ENCODE data around the gene SMCO1. TPM values are rescaled to one million over a fixed set of nuclear protein-coding genes. Genes with fewer than 3 reads are reported as not detected.
A peak's percentile ranks its signal among the peaks of the same experiment; 100 is the strongest.
"Not testable (repeated sequence)": the region's sequence is repeated elsewhere in the genome, so short reads cannot be mapped to it uniquely, and the experiment has no call there.

The SMCO1 gene
- total RNA-seq, 4 donors from 2014 or later: not detected

- DNase-seq (ENCODE audit: low spot score) (no peak), ATAC-seq (ENCODE audit: low FRiP score) (no peak)
- no peak for TF ChIP-seq CTCF (IDR thresholded peaks at IDR 0.05)
These were observed 4.6 kb upstream of the SMCO1 start for GRCh38 chr3:196519718-196520082.

GRCh38 chr3:196518966-196519717 is 4.0 kb upstream of the SMCO1 start:
- TF ChIP-seq CTCF (IDR thresholded peaks at IDR 0.05): peak in 1 of 3 donors; percentile 33
- ATAC-seq (ENCODE audit: low FRiP score) (no peak), DNase-seq (ENCODE audit: low spot score) (no peak)

GRCh38 chr3:196517919-196518318 is 2.8 kb upstream of the SMCO1 start:
- ATAC-seq (ENCODE audit: low FRiP score) (no peak), DNase-seq (ENCODE audit: low spot score) (no peak)
- no peak for TF ChIP-seq CTCF (IDR thresholded peaks at IDR 0.05)

GRCh38 chr3:196517162-196517800 is 2.1 kb upstream of the SMCO1 start:
- no peak for TF ChIP-seq CTCF (IDR thresholded peaks at IDR 0.05)
- ATAC-seq (ENCODE audit: low FRiP score) (no peak), DNase-seq (ENCODE audit: low spot score) (no peak)

- no peak for DNase-seq (ENCODE audit: low spot score)
- no peak for TF ChIP-seq CTCF (IDR thresholded peaks at IDR 0.05)
- ATAC-seq (ENCODE audit: low FRiP score): no peak
These were observed 813 bp downstream of the SMCO1 start for GRCh38 chr3:196514350-196514716.

- no peak for DNase-seq (ENCODE audit: low spot score)
- ATAC-seq (ENCODE audit: low FRiP score): no peak
- TF ChIP-seq CTCF (IDR thresholded peaks at IDR 0.05): no peak
These were observed 1.3 kb downstream of the SMCO1 start for GRCh38 chr3:196513697-196514349.

- not testable (repeated sequence) for ATAC-seq (ENCODE audit: low FRiP score); DNase-seq (ENCODE audit: low spot score)
These were observed 3.3 kb downstream of the SMCO1 start for GRCh38 chr3:196511646-196512425.

- ATAC-seq (ENCODE audit: low FRiP score); DNase-seq (ENCODE audit: low spot score): not testable (repeated sequence)
These were observed 4.0 kb downstream of the SMCO1 start for GRCh38 chr3:196511108-196511507.

Data from omental fat pad (tissue), 4 donors.